Vagina (tissue), 2 donors: Measurements from ENCODE around the gene DICER1.

ENCODE experiments used
- POLR2A ChIP-seq, 2 donors: fragments of 450-650 bp; IDR thresholded peaks; one replicate each; pipeline ENCODE4 v1.6.1; 2017; ENCODE audit warnings: antibody characterized with exemption in 2 of 2, mild to moderate bottlenecking in 2 of 2, moderate library complexity in 2 of 2
- POLR2AphosphoS5 ChIP-seq, 2 donors: sonication (generic); formaldehyde crosslinking; IDR thresholded peaks; one replicate each; pipeline ENCODE4 v1.9.0; 2017; ENCODE audit warnings: antibody characterized with exemption in 2 of 2, mild to moderate bottlenecking in 2 of 2, low read depth in 1 of 2; ENCODE audit not compliant: insufficient read depth in 1 of 2
- TF ChIP-seq, protein P1 (sequence below), 3 experiments: fragments of 450-650 bp in 2 of 3; fragments of 200-600 bp in 1 of 3; sonication (generic) in 1 of 3; IDR thresholded peaks; one replicate each; pipeline ENCODE4 v1.5.1; 2017 to 2019; ENCODE audit warnings: antibody characterized with exemption in 3 of 3, mild to moderate bottlenecking in 2 of 3, moderate library complexity in 2 of 3

DNA sequence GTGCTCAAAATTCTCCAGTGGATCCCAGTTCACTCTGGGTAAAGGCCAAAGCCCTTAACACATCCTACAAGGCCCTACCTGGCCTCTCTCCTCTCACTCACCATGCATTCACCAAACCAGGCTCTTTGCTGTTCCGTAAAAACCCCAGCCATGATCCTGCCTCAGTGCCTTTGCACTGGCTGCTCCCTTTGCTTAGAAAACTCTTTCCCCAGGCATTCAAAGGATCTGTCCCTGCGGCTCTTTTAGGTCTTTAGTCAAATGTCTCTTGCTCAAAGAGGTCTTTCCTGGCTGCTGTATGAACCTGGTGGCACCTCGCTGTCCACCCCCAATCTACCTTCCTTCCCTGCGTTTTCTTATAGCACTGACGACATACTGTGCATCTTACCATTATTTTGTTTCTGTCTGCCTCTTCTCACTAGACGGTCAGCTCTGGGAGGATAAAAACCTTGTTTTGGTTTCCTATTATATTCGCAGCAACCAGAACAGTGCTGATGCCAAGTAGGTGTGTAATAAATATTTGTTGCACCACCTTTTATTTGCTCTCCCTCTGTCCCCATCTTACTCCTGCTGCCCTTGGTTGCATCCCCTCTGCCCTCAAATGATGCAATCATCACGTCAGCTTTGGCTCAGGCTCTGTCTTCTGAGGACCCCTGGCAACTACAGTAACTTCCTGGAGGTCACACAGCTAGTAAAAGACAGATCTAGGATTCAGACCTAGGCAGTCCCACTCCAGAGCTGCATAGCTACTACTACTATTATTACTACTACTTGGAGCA lies 23.8 kb upstream of the DICER1 start:
- TF ChIP-seq POLR2AphosphoS5 (IDR thresholded peaks at IDR 0.05; ENCODE audit: insufficient read depth in 1 of 2, low read depth in 1 of 2) = no peak
- TF ChIP-seq, protein P1, sequence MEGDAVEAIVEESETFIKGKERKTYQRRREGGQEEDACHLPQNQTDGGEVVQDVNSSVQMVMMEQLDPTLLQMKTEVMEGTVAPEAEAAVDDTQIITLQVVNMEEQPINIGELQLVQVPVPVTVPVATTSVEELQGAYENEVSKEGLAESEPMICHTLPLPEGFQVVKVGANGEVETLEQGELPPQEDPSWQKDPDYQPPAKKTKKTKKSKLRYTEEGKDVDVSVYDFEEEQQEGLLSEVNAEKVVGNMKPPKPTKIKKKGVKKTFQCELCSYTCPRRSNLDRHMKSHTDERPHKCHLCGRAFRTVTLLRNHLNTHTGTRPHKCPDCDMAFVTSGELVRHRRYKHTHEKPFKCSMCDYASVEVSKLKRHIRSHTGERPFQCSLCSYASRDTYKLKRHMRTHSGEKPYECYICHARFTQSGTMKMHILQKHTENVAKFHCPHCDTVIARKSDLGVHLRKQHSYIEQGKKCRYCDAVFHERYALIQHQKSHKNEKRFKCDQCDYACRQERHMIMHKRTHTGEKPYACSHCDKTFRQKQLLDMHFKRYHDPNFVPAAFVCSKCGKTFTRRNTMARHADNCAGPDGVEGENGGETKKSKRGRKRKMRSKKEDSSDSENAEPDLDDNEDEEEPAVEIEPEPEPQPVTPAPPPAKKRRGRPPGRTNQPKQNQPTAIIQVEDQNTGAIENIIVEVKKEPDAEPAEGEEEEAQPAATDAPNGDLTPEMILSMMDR (IDR thresholded peaks at IDR 0.05) = no peak
- no peak for TF ChIP-seq POLR2A (IDR thresholded peaks at IDR 0.05)
